A673 (cell line): ENCODE data around the gene UXS1.

Source experiments
- EZH2 ChIP-seq: fragments of 200-600 bp; sonication (generic); IDR thresholded peaks from 2 replicates; pipeline ENCODE4 v1.6.1; 2017; ENCODE audit warnings: borderline replicate concordance, low read depth, mild to moderate bottlenecking, mixed read lengths, antibody characterized with exemption, low read length; ENCODE audit not compliant: poor library complexity, severe bottlenecking
- TF ChIP-seq, protein P1 (sequence below): fragments of 300-800, 200-600 bp; sonication (generic); conservative IDR thresholded peaks from 2 replicates; pipeline ENCODE4 v1.5.1; 2017; ENCODE audit warnings: low read depth, mild to moderate bottlenecking, antibody characterized with exemption, low read length, moderate library complexity, mixed read lengths

DNA sequence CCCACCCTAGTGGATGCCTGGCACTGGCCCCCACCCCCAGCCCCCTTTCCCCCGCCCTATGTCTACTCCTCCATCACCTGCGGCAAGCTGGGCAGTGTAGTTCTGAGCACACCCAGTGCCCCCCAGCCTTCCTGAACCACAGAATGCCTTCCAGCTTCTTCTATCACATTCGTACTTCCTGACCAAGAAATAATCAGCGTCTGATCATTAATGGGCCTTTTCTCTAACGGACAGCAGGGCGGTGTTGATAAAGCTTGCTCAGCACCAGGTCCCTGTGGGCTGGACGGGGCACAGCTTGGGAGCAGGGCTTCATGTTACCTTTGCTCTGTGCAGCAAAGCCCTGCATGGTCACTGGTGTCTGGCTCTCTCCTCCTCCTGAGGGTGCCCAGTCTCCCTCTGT is 15.4 kb downstream of the UXS1 start:
- TF ChIP-seq, protein P1, sequence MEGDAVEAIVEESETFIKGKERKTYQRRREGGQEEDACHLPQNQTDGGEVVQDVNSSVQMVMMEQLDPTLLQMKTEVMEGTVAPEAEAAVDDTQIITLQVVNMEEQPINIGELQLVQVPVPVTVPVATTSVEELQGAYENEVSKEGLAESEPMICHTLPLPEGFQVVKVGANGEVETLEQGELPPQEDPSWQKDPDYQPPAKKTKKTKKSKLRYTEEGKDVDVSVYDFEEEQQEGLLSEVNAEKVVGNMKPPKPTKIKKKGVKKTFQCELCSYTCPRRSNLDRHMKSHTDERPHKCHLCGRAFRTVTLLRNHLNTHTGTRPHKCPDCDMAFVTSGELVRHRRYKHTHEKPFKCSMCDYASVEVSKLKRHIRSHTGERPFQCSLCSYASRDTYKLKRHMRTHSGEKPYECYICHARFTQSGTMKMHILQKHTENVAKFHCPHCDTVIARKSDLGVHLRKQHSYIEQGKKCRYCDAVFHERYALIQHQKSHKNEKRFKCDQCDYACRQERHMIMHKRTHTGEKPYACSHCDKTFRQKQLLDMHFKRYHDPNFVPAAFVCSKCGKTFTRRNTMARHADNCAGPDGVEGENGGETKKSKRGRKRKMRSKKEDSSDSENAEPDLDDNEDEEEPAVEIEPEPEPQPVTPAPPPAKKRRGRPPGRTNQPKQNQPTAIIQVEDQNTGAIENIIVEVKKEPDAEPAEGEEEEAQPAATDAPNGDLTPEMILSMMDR: no peak
- TF ChIP-seq EZH2: no peak
